GM20431 (cell line): ENCODE results near the gene SLC6A6.

Source experiments
- in situ Hi-C: fragments of 300-500 bp; cut with MseI, MboI; formaldehyde crosslinking; loops from one replicate; pipeline ENCODE4 v1.15.0; 2020; ENCODE audit warnings: low sequenced_read_pairs; ENCODE audit not compliant: unreplicated experiment

SLC6A6 gene

DNA sequence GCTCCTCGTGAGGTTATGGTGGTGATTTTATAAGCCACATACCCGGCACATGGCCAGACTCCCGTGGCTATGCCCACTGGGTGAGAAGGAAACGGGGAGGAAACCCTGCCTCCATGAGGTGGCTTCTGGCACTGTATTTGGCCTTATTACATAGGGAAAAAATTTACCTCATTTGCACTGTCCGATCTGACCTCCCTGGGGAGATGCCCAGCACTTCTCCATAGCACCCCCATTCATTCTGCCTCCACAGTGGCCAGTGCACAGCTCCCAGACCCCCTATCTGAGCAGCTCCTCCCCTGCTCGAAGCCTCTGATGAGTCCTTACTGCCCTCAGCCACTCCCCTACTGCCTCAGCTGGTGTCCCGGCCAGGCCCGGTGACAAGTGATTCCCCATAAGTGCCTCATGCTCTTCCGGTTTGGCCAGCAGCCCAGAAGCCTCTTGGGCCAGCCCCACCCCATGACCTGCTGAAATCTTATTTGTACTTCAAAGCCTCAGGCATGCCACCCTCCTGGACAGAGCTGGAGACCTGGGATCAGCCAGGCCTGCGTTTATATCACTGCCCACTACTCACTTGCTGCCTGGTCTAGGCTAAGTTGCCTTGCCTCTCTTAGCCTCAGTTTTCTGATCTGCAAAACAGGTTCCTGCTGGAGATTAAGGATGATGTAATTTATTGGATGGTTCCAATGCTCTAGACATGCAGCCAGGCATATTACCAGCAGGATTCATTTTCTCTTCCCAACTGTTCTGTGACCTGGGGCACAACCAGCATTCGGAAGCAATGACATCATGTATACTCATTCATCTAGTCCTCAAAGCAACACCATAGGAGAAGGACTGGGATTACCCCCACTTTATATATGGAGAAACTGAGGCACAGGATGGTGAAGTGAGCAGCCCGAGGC is 30.6 kb upstream of the SLC6A6 start:
- in situ Hi-C loops = no loop called here

DNA sequence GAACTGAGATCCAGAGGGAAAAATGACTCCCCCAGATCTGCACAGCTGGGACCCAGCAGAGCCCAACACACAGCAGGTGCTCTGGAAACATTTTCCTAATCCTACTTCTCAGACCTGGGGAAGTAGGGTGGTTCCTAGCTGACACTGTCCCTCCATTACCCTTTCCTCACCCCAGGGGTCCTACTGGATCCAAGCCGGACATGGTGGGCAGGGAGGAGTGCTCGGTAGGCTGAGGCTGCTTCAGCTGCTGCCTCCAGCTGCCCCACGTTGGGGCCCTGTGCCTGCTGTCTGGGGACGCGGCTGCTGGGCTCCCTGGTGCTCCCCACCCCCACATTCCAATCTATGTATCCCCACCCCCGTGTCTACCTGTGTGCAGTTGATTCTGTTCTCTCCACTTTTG is 29.8 kb upstream of the SLC6A6 start:
- in situ Hi-C loops = no loop called here

DNA sequence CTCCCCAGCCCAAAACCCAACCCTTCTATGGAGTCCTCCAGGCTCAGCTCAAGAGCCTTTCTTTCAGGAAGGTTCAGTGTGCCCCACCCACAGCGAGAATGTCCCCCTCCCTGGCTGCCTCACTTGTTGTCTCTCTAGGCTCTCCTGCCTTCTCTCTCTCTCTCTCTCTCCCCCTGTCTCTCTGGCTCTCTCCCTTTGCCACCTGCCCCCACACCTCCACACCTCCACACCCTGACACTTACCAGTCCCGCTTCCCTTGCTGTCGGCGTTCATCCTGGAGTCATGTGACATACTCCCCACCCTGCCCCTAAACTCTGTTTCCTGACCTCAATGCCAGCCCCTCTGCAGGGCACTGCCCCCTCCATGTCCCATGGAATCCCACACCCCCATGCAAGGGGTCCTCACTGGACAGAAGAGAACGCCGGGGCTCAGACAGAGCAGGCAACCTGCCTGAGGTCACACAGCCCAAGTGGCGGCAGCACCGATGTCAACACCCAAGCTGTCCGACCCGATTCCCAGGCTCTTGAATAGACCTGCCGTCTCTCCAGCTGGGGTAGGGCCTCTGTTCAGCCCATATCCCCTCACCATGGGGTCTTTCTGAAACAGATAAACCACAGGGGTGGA is 28.5 kb upstream of the SLC6A6 start:
- in situ Hi-C loops = no loop called here

DNA sequence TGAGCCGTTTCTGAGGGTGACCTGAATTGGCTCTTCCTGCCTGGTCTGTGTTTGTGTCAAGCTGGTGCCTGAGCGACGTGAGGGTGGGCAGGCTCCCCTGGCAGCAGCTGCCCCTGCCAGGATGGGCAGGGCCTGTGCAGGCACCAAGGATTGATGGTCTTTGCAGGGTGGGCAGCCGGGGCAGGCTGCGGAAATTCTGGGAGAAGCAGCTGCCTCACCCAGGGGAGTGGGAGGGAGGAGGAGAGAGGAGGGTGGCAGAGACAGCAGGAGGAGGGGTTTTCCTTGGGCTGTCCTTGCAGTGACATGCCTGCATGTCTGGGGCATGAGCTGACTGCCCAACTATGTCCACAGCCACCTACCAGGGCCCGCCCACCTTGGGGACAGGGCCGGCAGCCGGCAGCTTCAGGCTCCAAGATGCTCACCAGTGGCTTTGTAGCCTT is 27.9 kb upstream of the SLC6A6 start:
- in situ Hi-C loops = no loop called here

DNA sequence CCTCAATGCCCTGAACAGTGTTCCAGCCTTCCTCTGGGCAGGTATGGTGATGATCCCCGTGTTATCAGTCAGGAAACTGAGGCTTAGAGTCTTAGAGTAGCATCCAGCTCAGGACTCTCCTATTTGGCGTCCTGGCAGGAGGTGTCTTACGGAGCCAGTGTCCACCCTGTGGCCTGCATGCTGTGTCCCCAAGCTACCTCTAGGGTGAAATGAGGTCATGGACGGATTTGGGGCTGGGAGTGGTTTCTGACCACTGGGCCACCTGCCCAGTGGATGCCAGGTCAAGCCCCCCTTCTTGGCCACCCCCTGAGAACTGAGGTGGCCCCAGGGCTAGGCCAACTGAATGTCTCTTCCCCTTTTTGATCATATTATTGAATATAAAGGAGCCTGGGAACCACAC is 27.2 kb upstream of the SLC6A6 start:
- in situ Hi-C loops = no loop called here

DNA sequence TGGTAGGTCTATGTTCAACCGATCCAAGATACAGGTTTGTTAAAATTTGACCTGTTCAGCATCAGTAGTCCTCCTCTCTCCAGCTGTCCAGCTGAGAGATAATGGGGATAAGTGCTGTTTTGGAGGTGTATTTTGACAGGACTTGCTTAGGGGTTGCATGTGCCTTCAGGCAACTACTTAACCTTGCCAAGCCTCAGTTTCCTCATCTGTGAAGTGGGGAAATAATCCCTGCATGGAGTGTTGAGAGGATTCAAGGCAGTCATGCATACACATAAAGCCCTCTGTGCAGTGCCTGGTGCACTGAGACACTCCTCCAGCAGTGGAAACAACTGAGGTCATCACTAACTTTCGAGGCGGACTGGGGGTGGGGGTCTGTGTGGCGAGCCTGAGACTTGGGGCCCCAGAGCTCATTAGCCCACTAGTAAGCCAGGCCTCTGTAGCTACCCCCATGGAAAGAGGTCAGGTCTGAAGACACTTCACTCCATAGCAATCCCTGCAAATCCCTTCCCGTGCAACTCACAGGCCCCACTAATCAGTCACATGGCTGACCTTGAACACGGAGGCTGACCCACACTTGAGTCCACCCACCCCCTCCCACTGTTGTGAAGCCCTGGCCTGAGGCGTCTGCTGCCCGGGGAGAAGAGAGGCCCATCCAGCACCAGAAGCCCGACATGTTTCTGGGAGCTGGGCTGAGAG is 25.9 kb upstream of the SLC6A6 start:
- in situ Hi-C loops = no loop called here

DNA sequence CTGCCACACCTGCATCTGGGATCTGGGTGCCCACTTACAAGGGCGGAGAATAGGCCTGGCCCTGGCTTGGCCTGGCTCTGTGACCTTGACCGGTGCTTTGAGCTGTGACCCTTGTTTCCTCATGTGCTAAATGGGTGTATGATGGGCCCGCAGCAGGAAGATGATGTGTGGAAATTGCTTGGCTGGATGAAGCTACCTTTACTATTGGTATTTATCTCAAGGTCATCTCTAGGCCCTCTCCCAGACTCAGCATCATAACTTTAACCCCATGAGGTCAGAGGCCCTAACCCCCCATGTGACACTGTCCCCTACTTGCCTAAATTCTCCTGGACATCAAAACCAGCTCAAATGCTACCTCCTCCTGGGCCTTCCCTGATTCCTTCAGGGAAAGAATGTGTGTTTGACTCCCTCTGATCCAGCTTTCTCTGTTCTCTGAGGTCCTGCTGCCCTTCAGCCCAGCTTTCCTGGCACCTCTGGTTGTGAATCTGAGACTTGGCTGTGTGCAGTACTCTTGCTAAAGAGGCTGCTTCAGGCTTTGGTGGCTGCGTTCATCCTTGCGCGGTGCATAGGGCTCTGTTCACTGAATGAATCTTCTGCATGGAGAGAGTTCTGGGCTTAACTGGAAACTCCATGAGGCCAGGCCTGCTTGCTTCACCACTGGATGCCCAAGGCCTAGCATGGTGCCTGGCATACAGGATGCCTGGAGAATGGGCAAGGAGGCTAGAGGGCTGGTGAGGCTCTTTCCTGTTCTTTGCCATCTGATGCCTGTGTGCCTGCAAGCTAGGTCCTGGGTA is 25.2 kb upstream of the SLC6A6 start:
- in situ Hi-C loops = no loop called here

DNA sequence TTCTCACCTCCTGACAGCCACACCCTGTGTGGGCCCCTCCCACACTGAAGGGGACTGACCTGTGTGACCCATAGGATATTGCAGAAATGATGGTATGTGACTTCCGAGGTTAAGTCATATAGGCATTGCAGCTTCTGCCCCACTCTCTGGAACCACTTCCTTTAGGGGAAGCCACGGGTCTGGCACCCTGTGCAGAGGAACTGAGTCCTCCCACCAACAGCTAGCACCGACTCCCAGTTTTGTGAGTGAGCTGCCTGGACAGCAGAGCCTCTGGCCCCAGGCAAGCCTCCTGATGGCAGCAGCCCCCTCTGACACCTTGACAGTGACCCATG is 24.6 kb upstream of the SLC6A6 start:
- in situ Hi-C loops = no loop called here

DNA sequence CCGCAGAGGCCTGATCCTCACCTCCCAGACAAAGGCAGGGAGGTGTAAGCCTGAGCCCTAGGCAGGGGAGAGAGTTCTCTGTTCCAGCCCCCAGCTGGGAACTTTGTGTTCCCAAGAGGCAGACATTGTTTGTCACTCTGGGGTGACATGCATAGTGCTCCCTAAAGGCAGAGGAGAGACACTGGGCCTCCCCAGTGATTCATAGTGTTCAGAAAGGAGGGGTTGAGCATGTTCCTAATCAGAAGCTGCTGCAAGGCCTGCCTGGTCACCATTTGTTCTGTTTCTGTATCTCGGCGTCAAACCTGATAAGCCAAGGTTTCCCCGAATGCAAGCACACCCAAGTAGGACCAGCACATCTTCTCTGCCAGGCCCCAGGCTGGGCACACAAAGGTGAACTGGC is 24.0 kb upstream of the SLC6A6 start:
- in situ Hi-C loops = no loop called here

DNA sequence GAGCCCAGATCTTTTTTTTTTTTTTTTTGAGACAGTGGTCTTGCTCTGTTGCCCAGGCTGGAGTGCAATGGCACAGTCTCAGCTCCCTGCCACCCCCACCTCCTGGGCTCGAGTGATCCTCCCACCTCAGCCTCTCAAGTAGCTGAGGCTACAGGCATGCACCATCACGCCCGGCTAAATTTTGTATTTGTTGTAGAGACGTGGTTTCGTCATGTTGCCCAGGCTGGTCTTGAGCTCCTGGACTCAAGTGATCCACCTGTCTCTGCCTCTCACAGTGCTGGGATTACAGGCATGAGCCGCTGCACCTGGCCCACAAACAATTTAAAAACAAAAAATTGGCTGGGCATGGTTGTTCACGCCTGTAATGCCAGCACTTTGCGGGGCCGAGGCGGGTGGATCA is 22.6 kb upstream of the SLC6A6 start:
- in situ Hi-C loops = no loop called here

DNA sequence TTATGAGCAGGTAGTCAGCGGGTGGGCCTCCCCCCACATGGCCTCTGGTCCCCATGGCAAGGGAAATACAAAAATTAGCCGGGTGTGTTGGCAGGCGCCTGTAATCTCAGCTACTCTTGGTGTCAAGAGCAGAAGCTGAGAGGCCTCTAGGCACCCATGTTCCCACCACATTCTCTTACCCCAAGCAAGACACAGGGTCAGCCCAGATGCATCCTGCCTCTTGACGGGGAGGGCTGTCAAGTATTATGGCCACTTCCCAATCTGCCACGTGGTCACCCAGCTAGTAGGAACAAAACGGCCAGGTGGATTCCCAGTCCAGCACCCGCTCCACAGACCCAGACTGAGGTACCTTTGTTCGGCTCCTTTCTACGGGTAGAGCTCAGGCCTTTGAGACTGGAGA is 16.2 kb upstream of the SLC6A6 start:
- in situ Hi-C loops = no loop called here

DNA sequence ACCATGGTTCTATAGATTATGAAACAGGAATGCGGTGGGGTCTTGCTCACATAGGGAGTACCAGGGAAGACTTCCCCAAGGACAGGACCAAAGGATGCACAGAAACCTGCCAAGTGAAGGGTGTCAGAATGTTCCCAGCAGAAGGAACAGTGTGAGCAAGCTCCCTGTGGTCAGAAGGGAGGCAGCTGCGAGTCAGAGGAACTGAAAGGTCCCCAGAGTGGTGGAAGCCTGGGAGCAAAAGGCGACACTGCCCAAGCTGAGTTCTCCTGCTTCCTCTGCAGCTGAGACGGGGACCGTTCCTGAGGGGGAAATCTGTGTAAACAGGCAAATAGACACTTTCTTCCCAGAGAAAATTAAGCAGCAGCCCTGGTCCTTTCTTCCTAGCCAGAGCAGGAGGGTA is 14.2 kb upstream of the SLC6A6 start:
- in situ Hi-C loops = no loop called here

DNA sequence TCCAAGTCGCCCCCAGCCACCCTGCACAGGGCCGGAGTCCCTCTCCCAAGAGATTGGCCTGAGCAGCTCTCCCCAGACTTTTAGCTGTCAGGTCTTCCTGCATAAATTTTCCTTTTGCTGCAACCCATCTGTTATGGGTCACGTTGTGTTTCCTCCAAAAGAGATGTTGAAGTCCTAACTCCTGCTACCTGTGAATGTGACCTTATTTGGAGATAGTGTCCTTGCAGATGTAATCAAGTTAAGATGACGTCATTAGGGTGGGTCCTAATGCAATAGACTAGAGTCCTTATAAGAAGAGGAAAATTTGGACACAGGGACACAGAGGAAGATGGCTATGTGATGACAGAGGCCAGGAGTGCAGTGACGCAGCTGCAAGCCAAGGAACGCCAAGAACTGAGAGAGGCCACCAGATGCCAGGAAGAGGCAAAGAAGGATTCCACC is 13.2 kb upstream of the SLC6A6 start:
- in situ Hi-C loops = no loop called here

DNA sequence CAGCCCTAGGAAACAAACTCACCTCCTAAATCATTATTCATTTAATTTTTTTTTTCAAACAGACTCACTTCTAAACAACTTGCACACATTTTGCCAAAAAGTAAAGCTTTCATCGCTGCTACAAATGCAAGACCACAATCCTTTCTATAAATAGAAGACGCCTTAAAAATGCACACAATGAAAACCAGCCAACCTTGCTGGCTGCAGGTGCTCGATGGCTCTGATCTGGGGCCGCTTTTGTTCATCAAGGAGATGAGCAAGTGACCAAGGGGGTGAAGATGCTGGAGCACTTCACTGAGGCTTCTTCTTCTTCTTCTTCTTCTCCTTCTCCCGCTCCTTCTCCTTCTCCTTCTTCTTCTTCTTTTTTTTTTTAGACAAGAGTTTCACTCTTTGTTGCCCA is 12.7 kb upstream of the SLC6A6 start:
- in situ Hi-C loops = no loop called here

DNA sequence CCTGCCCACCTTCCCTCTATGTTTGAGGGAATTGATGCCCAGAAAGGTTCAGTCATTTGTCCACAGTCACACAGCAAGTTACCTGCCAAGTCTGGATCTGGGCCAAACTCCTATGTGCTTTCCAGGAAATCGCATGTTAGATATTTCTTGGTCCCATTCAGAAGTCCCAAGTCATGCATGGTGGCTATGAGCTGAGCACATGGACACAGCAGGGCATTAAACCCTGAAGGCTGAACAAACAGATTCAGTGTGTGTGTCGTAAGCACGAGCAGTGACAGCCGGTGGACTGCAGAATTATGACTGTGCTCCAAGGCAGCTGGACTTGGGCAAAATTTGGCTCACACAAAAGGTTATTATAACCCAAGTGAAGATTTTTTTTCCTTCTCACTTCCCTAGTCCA is 11.4 kb upstream of the SLC6A6 start:
- in situ Hi-C loops = no loop called here

DNA sequence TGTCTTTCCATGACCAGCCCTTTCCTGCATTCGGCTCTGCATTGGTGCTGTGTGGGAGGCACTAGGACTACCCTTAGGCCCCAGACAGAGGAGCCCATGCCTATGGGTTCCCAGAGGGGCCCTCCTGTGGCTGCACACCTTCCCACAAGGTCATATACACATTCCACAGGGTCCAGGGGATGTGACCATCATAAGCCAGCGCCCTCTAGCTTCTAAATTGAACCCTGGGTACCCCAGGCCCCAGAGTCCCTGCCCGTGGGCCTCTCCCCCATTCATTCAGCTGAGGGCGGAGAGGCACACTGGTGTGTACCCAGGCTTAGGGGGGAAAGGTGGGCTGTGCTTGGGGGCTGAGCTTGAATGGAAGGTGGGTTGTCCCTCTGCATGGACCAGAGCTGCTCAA is 10.2 kb upstream of the SLC6A6 start:
- in situ Hi-C loops = no loop called here

DNA sequence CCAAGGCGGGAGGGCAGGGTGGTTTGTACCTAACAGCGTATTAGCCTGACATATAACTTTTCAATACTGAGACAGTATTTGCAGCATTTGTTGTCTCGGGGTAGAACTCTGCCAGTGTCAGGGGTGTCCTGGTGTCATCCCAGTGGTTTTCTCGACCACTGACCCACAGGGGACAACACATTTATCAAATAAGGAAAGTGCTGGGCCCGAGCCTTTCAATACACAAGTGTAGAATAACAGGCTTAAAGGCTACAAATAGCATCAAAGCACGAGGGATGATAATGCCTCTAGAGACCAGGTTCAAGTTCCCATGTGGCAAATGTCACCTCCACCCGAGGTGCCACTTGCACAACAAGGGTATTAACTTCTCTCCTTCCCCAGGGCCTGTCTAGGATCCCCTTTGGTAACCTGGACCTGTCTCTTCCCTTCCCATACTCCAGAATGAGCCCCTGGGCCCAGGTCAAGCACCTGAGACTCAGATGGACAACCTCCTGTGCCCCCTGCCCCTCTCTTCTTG is 9.5 kb upstream of the SLC6A6 start:
- in situ Hi-C loops = no loop called here

DNA sequence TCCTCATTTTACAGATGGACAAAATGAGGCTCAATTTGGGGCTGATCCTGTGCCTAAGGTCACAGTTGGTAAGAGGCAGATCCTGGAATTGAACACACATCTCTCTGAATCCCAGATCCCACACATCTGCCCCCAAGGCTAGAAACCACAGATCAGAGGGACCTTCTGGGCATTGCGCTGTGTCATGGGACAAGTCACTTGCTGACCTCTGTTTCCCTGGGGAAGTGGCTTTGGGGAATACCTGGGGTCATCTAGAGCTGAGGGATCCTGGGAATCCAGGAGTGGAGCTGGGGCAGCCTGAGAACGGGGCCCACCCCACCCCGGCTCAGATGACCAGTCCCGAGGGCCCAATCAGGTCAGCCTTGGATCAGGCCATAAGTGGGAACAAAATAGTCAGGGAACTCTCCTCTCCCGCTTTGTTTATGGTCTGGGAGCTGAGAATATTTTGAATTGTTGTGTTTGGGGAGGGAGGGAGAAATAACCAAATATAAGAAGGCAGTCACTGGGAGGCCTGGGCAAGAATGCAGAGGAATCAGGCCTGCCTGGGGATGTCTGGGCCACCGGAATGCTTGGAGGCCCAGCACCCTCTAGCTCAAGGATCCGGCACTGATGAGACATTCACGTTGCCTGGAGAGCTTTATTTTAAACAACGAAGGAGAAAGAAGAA is 8.8 kb upstream of the SLC6A6 start:
- in situ Hi-C loops = no loop called here

DNA sequence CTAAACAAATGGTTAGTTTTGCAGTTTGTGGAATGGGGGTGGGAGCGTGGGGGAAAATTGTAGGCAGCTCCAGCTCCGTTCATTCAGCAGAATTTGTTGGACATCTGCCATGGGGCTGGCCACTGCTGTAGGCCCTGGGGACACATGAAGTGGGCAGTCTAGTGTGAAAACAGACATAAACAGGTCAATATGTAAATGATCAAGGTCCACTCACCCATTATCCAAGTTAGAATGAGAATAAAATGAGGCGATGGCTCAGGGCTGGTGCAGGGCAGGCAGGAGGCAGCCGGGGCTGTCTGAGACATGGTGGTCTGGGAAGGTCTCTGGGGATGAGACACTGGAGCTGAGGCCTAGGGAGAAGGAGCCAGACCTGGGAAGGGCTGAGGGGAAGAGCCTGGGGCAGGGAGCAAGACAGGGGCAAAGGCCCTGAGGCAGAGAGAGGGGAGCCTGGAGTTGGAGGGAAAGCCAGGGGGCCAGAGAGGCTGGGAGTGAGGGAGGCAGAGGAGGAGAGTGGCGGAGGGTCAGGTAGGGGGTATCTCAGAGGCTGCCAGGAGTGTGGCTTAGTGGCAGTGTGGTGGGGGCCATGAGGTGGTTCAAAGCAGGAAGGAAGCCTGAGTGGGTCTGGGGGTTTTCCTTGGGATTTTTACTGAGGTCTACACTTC is 6.2 kb upstream of the SLC6A6 start:
- in situ Hi-C loops = no loop called here
